Mucosa of stomach (tissue), 1 donor: ENCODE results near the gene GNPDA2.

Source experiments
- H3K27me3 ChIP-seq: one replicate; pipeline ENCODE4 v1.7.0; 2013; ENCODE audit warnings: mild to moderate bottlenecking, low read length; ENCODE audit not compliant: control insufficient read depth, insufficient read depth
- H3K36me3 ChIP-seq: one replicate; pipeline ENCODE4 v1.7.0; 2013; ENCODE audit warnings: low read length; ENCODE audit not compliant: control insufficient read depth, insufficient read depth
- H3K4me1 ChIP-seq: one replicate; pipeline ENCODE4 v1.7.0; 2013; ENCODE audit warnings: mild to moderate bottlenecking, low read length; ENCODE audit not compliant: control insufficient read depth, insufficient read depth
- H3K4me3 ChIP-seq: one replicate; pipeline ENCODE4 v1.7.0; 2013; ENCODE audit warnings: low read length
- H3K9ac ChIP-seq: one replicate; pipeline ENCODE4 v1.7.0; 2013; ENCODE audit warnings: mild to moderate bottlenecking, low read length, moderate library complexity
- H3K9me3 ChIP-seq: one replicate; pipeline ENCODE4 v1.7.0; 2013; ENCODE audit warnings: mild to moderate bottlenecking, low read length, moderate library complexity; ENCODE audit not compliant: control insufficient read depth
- donor health status: Pancreatic carcinoma.

GNPDA2 gene

GRCh38 chr4:44678094-44679041 lies 48.0 kb downstream of the GNPDA2 start, which contains the start of gene GUF1:
Gene GUF1 (plus strand): TSS chr4:44678420. CDS start chr4:44678623, 203 bp downstream.
- Histone ChIP-seq H3K4me1 (no peaks in the 10 kb centered on the region), H3K36me3 (no peaks in the 10 kb centered on the region), H3K4me3 (peak within 1 kb of the TSS; percentile 73), H3K9ac (peak within 1 kb of the TSS; percentile 86), H3K27me3 (no peaks in the 10 kb centered on the region), H3K9me3 (no peaks in the 10 kb centered on the region)

GRCh38 chr4:44675366-44675765 lies 51.0 kb downstream of the GNPDA2 start:
- Histone ChIP-seq H3K9me3 (no peaks in the 10 kb centered on the region), H3K27me3 (no peaks in the 10 kb centered on the region), H3K4me3 (no peak overlapping the region), H3K36me3 (no peaks in the 10 kb centered on the region), H3K9ac (no peak overlapping the region), H3K4me1 (no peaks in the 10 kb centered on the region)

- Histone ChIP-seq H3K4me1 (no peaks in the 10 kb centered on the region), H3K4me3 (no peak overlapping the region), H3K27me3 (no peaks in the 10 kb centered on the region), H3K36me3 (no peaks in the 10 kb centered on the region), H3K9me3 (no peaks in the 10 kb centered on the region), H3K9ac (no peak overlapping the region)
These were observed 51.9 kb downstream of the GNPDA2 start for GRCh38 chr4:44674471-44674870.

DNA sequence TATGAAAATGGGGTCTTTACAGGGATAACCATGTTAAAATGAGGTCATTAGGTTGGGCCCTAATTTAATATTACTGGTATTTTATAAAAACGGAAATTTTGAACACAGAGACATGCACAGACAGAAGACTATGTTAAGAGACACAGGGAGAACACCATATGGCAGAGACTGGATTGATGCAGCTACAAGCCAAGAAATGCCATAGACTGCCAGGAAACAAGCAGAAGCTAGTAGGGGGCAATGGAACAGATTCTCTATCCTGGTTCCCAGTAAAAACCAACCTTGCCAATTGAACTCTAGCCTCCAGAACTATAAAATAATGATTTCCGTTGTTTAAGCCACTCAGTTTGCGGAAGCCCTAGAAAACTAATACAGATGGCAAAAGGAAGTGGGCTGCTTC lies 54.7 kb downstream of the GNPDA2 start:
- Histone ChIP-seq H3K27me3 (no peaks in the 10 kb centered on the region), H3K9me3 (no peaks in the 10 kb centered on the region), H3K4me1 (no peaks in the 10 kb centered on the region), H3K4me3 (no peak overlapping the region), H3K9ac (no peak overlapping the region), H3K36me3 (no peaks in the 10 kb centered on the region)

- H3K4me1 ChIP-seq = no peaks in the 10 kb centered on the region
- H3K9me3 ChIP-seq = no peaks in the 10 kb centered on the region
- no peaks in the 10 kb centered on the region for H3K36me3 ChIP-seq
- no peaks in the 10 kb centered on the region for H3K27me3 ChIP-seq
- H3K9ac ChIP-seq = no peak overlapping the region
- H3K4me3 ChIP-seq = no peak overlapping the region
These were observed 55.7 kb downstream of the GNPDA2 start for GRCh38 chr4:44670506-44671199.

DNA sequence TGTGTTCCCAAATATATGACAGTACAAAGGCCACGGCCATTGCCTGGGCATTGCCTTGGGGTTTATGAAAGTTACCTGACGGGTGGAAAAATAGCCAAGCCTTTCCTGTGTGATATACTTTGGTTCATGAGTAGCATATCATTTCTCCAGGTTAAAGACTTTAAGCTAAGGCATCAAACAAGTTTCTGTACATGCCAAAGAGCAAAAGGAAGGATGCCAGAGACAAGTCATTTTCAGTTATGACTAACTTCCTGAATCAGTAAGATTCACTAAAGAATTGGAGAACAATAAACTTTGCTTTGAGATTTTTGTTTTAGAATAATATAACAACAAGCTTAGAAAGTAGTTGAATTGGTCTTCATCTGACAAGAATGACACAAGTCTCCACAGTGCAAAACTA lies 57.8 kb downstream of the GNPDA2 start:
- Histone ChIP-seq H3K9ac (no peak overlapping the region), H3K36me3 (no peaks in the 10 kb centered on the region), H3K27me3 (no peaks in the 10 kb centered on the region)

GRCh38 chr4:44663539-44664263 lies 62.7 kb downstream of the GNPDA2 start:
- no peaks in the 10 kb centered on the region for H3K27me3 ChIP-seq
- no peaks in the 10 kb centered on the region for H3K36me3 ChIP-seq
- no peak overlapping the region for H3K9ac ChIP-seq
- H3K4me3 ChIP-seq = no peak overlapping the region
- H3K4me1 ChIP-seq = no peaks in the 10 kb centered on the region
- H3K9me3 ChIP-seq = no peaks in the 10 kb centered on the region

More for the DNA sequence above, 57.8 kb downstream of the GNPDA2 start:
- Histone ChIP-seq H3K4me3 (no peak overlapping the region), H3K4me1 (no peaks in the 10 kb centered on the region), H3K9me3 (no peaks in the 10 kb centered on the region)

- Histone ChIP-seq H3K9ac (no peak overlapping the region), H3K4me1 (no peaks in the 10 kb centered on the region), H3K4me3 (no peak overlapping the region), H3K27me3 (no peaks in the 10 kb centered on the region), H3K9me3 (no peaks in the 10 kb centered on the region), H3K36me3 (no peaks in the 10 kb centered on the region)
These were observed 63.7 kb downstream of the GNPDA2 start for GRCh38 chr4:44662623-44663005.

- Histone ChIP-seq H3K36me3 (no peaks in the 10 kb centered on the region), H3K9me3 (no peaks in the 10 kb centered on the region), H3K4me1 (no peaks in the 10 kb centered on the region), H3K27me3 (no peaks in the 10 kb centered on the region), H3K4me3 (no peak overlapping the region), H3K9ac (no peak overlapping the region)
These were observed 64.3 kb downstream of the GNPDA2 start for GRCh38 chr4:44661940-44662622.

- H3K36me3 ChIP-seq = no peaks in the 10 kb centered on the region
- H3K4me3 ChIP-seq = no peak overlapping the region
- H3K9ac ChIP-seq = no peak overlapping the region
- no peaks in the 10 kb centered on the region for H3K9me3 ChIP-seq
- no peaks in the 10 kb centered on the region for H3K27me3 ChIP-seq
- H3K4me1 ChIP-seq = no peaks in the 10 kb centered on the region
These were observed 66.0 kb downstream of the GNPDA2 start for GRCh38 chr4:44660396-44660795.

DNA sequence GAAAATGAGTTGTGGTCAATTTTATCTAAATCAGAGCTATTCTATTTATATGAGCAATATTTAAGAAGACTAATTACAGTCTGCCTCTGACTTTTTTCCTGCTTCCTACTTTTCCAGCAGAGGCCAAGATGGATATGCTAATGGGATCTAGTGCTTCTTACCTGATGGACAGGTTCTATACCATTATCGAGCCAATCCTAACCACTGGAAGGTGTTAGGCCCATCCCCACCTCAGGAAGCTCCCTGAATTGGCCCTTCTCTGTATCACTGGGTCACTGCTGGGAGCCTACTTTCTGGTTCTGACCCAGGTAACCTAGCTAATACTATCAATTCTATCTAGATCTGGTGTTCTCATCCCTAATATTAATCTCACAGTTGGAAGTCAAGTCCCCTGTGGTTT lies 74.4 kb downstream of the GNPDA2 start:
- no peaks in the 10 kb centered on the region for H3K36me3 ChIP-seq
- H3K9me3 ChIP-seq = no peaks in the 10 kb centered on the region
- H3K4me3 ChIP-seq = no peak overlapping the region
- H3K4me1 ChIP-seq = no peaks in the 10 kb centered on the region
- H3K9ac ChIP-seq = no peak overlapping the region
- H3K27me3 ChIP-seq = no peaks in the 10 kb centered on the region
